Ovary (tissue), 10 donors: ENCODE results near the gene HIVEP3. TPM values are rescaled to one million over a fixed set of nuclear protein-coding genes. Genes with fewer than 3 reads are reported as not detected.

Experiments used
- DNase-seq, 5 donors: peaks; one replicate each; pipeline ENCODE4 v3.0.0-alpha.2; 2019 to 2020
- H3K27ac ChIP-seq, 2 donors: fragments of 200-600 bp; one replicate each; pipeline versions ENCODE4 v1.5.1 to v1.8.0; 2019 to 2022
- H3K27me3 ChIP-seq: fragments of 200-600 bp; one replicate; pipeline ENCODE4 v1.8.0; 2022
- H3K36me3 ChIP-seq: fragments of 200-600 bp; sonication (generic); one replicate; pipeline ENCODE4 v1.5.1; 2019
- H3K4me1 ChIP-seq: one replicate; pipeline ENCODE4 v1.8.1; 2013; ENCODE audit warnings: mild to moderate bottlenecking, moderate library complexity; ENCODE audit not compliant: insufficient read depth
- H3K4me3 ChIP-seq: fragments of 200-600 bp; sonication (generic); one replicate; pipeline ENCODE4 v1.5.1; 2017
- H3K9me3 ChIP-seq, 2 donors: fragments of 200-600 bp in 1 of 2; sonication (generic) in 1 of 2; one replicate each; pipeline versions ENCODE4 v1.5.1 to v1.8.1; 2013 to 2019; ENCODE audit warnings: mild to moderate bottlenecking in 1 of 2, moderate library complexity in 1 of 2
- EP300 ChIP-seq: sonication (generic); formaldehyde crosslinking; IDR thresholded peaks from one replicate; pipeline ENCODE4 v1.6.1; 2017; ENCODE audit warnings: antibody characterized with exemption
- POLR2A ChIP-seq: fragments of 450-650 bp; IDR thresholded peaks from one replicate; pipeline ENCODE4 v1.6.1; 2017; ENCODE audit warnings: antibody characterized with exemption, mild to moderate bottlenecking, moderate library complexity
- WGBS, 3 donors: extraction: QIAGEN DNeasy Blood & Tissue Kit in 1 of 3; methylation state at CpG; one replicate each; pipeline versions ENCODE4 v1.1.5 to v1.1.7; 2013 to 2017; 5-methylcytosine and 5-hydroxymethylcytosine counted together
- intact Hi-C, 4 donors: fragments of 100-400 bp; cut with DNase I; formaldehyde crosslinking; loops; one replicate each; pipeline versions ENCODE4 v1.11.0 to v1.15.1; 2022 to 2023
- long read RNA-seq, 3 donors: library from polyadenylated mRNA in 2 of 3; unstranded in 2 of 3; transcript quantifications; one replicate each; pipeline ENCODE4 v2.0.0 and lab custom pipeline, GENCODE V29; 2021 to 2026
- polyA plus RNA-seq, 2 donors: library from polyadenylated mRNA; stranded (reverse); fragments of 200-250 nt in 1 of 2; fragments of 350-450 nt in 1 of 2; fragmentation: Illumina TruSeq in 1 of 2; extraction: RNeasy Lipid Tissue Mini Kit (QIAGEN cat#74804) in 1 of 2; gene quantifications; one replicate each; pipeline ENCODE4 v1.2.3, GENCODE V29; 2013 to 2014
- total RNA-seq, 7 donors: library from RNA; depleted of rRNA in 2 of 7; stranded (reverse); fragments of >200 nt in 2 of 7; fragmentation: NEBNext Ultra II Directional in 3 of 7; extraction: Animal tissue kit (Norgen Biotek cat#: 25700) in 3 of 7; gene quantifications; one replicate each; pipeline versions ENCODE4 v1.1.0 to v1.2.4, GENCODE V29; 2016 to 2023
- TF ChIP-seq, protein P1 (sequence below), 3 donors: fragments of 450-650 bp in 2 of 3; fragments of 200-600 bp in 1 of 3; IDR thresholded peaks; one replicate each; pipeline versions ENCODE4 v1.5.1 to v1.8.0; 2016 to 2022; ENCODE audit warnings: antibody characterized with exemption in 3 of 3, mild to moderate bottlenecking in 1 of 3
- donor health status: DM: no; HTN: no; CAD: no; lungs with moderate emphysema.
- donor health status: DM: no; HTN: no; CAD: no.
- donor health status: Bipolar disorder and iron deficiency.
- donor health status: DM: yes; HTN: yes; CAD: no.
- donor health status: DM: no; HTN: no; CAD: no.
- donor health status: DM: yes; HTN: yes; CAD: no.

Gene HIVEP3
- total RNA-seq = 1 to 10 TPM; 3.2 to 7.5 (median 5.5) TPM
- 1 to 10 TPM; 3.0 to 4.4 TPM for polyA plus RNA-seq
- long read RNA-seq, donor 1, partial matches to known transcripts = 1 of 8 reads
- long read RNA-seq, donor 1, other reads (novel, unspliced or antisense) = 5 of 8 reads
- long read RNA-seq, donor 2 = 0 reads
- long read RNA-seq, donor 3, partial matches to known transcripts = 0 of 10 reads
- long read RNA-seq, donor 3, other reads (novel, unspliced or antisense) = 8 of 10 reads

DNA sequence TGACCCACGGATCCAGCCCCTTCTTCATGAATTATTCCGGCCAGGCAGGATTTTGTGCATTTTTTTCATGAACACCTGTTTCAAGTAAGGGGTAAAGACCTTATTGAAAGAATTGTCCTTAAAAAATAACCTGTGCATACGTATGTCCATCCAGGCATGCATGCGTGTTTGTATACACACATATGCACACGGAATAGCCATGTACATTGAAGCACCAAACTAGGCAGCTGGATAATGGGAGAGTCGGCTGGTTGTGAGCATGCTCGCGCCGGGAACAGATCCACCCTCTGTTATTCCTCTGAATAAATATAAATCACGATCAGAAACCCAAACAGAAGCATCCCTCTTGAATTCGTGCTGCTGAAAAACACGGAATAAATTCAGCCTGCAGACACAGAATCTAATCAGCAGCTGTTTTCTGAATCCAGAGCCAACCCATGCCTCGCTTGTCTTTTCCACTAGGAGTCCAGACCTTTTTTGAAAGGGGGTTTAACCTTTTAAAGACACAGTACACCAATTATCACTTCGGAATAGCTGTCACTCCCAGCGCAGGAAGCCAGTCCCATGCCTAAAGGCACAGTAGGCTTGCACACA is at the start of gene HIVEP3:
TSS of gene HIVEP3 (minus strand) at position 473 of the 594 bp plus-strand sequence.
- Histone ChIP-seq H3K9me3 (no peaks in the 10 kb centered on the region), H3K36me3 (no peaks in the 10 kb centered on the region), H3K4me1 (peaks cover 2% of the 10 kb centered on the region), H3K27me3 (no peaks in the 10 kb centered on the region), H3K27ac (no peak within 1 kb of the TSS), H3K4me3 (peak within 1 kb of the TSS; percentile 44)
- intact Hi-C loops = no loop called here
- peak in 1 of 5 donors; percentile 11 for DNase-seq
- TF ChIP-seq EP300 = no peak
- WGBS, 3 donors = 3 to 5% (median 5%) methylated on average over 15 of the region's 15 CpGs

DNA sequence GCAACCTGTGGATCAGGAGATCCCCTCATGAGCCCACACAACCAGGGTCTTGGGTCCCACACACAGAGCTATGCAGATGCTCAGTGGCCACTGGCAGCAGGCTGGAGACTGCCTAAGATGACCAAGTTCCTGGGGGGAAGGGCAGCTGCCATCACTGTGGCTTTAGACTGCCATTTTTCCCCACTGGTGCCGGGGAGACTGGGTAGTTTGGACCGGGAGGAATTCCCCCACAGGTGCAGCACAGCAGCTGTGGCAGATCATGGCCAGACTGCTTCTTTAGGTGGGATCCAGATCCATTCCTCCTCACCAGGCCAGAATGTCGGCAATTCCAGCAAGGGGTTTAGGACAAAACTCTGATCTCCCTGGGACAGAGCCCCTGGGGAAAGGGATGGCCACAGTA is 45.7 kb upstream of the HIVEP3 start:
- Histone ChIP-seq H3K27me3 (no peaks in the 10 kb centered on the region), H3K36me3 (no peaks in the 10 kb centered on the region), H3K4me1 (no peaks in the 10 kb centered on the region), H3K4me3 (no peak overlapping the region), H3K27ac (no peak overlapping the region), H3K9me3 (no peaks in the 10 kb centered on the region)
- WGBS, 3 donors = 81 to 93% (median 91%) methylated on average over 3 of the region's 3 CpGs
- intact Hi-C loops = no loop called here
- no peak for DNase-seq
- TF ChIP-seq POLR2A (no peak), EP300 (no peak)
- TF ChIP-seq, protein P1, sequence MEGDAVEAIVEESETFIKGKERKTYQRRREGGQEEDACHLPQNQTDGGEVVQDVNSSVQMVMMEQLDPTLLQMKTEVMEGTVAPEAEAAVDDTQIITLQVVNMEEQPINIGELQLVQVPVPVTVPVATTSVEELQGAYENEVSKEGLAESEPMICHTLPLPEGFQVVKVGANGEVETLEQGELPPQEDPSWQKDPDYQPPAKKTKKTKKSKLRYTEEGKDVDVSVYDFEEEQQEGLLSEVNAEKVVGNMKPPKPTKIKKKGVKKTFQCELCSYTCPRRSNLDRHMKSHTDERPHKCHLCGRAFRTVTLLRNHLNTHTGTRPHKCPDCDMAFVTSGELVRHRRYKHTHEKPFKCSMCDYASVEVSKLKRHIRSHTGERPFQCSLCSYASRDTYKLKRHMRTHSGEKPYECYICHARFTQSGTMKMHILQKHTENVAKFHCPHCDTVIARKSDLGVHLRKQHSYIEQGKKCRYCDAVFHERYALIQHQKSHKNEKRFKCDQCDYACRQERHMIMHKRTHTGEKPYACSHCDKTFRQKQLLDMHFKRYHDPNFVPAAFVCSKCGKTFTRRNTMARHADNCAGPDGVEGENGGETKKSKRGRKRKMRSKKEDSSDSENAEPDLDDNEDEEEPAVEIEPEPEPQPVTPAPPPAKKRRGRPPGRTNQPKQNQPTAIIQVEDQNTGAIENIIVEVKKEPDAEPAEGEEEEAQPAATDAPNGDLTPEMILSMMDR (IDR thresholded peaks at IDR 0.05) = no peak

DNA sequence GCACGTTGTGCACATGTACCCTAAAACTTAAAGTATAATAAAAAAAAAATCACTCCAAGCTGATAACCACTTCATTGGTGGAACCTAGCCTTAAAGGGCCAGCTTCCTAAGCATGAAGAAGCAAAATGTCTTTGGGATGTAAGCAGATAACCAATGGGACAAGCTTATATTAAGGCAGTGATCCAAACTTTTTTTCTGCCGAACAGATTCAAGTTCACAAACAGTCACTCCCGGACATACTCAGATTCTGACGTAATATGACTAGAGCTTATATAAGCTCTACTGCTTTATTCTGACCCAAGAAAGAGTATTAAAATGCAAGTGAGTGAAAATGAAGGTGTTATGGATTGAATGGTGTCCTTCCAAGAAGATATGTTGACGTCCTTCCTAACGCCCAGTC is 44.9 kb upstream of the HIVEP3 start:
- TF ChIP-seq POLR2A = no peak
- TF ChIP-seq, protein P1 (IDR thresholded peaks at IDR 0.05) = no peak
- TF ChIP-seq EP300 = no peak
- no peak overlapping the region for H3K4me3 ChIP-seq
- no peak overlapping the region for H3K27ac ChIP-seq
- H3K36me3 ChIP-seq = no peaks in the 10 kb centered on the region
- no peak for DNase-seq
- no peaks in the 10 kb centered on the region for H3K9me3 ChIP-seq
- intact Hi-C loops = no loop called here
- 58 to 68% (median 61%) methylated on average over 6 of the region's 6 CpGs for WGBS, 3 donors
- H3K4me1 ChIP-seq = no peaks in the 10 kb centered on the region
- no peaks in the 10 kb centered on the region for H3K27me3 ChIP-seq

DNA sequence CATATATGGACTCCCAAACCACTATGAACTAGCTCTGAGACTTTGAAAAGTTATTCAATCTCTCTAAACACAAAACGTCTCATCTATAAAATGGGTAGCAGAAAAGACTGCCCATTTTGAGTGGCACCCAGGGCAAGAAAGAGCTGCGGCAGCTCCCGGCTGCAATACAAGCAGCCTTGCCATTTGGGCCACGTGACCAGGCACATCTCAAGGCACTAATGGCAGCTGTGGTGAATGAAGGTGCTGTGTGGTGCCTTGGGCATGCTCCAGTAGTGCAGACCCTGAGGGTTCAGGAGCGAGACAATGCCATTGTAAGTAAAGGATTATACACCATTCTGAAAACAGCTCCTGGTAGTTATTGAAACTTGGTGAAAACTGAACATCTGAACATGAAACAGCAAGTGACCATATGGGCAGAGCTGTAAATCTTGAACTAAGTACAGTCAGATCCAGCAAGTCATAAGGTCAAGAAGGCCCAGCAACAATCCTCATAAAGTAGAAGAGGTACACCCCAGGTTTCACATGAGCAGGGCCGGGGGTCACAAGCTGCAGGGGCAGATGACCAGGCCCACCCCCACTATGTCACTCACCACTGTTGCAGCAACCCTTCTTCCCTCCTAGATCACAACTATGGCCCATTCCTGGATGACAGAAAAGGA is 39.4 kb upstream of the HIVEP3 start:
- 77 to 88% (median 85%) methylated on average over 6 of the region's 6 CpGs for WGBS, 3 donors
- no peak overlapping the region for H3K4me3 ChIP-seq

More for the DNA sequence above, 39.4 kb upstream of the HIVEP3 start:
- no peaks in the 10 kb centered on the region for H3K9me3 ChIP-seq
- no peaks in the 10 kb centered on the region for H3K36me3 ChIP-seq
- H3K27me3 ChIP-seq = no peaks in the 10 kb centered on the region
- H3K27ac ChIP-seq = no peak overlapping the region
- peaks cover 2% of the 10 kb centered on the region for H3K4me1 ChIP-seq
- intact Hi-C loops = no loop called here
- no peak for DNase-seq
- TF ChIP-seq EP300 (no peak), POLR2A (no peak)
- TF ChIP-seq, protein P1 (IDR thresholded peaks at IDR 0.05) = no peak
